RWPE1 (cell line): ENCODE measurements around the gene ATXN10.
"Not testable (repeated sequence)": the region's sequence is repeated elsewhere in the genome, so short reads cannot be mapped to it uniquely, and the experiment has no call there.

Source experiments
- CTCF ChIA-PET: fragments of 350-600 bp; sonication (Branson Sonifier 250); formaldehyde crosslinking; extraction: SDS; loops from one replicate; lab custom pipeline; 2021; lab: Yijun Ruan, JAX
- POLR2A ChIA-PET: fragments of 400-600 bp; formaldehyde crosslinking; extraction: SDS; loops from one replicate; lab custom pipeline; 2020; ENCODE audit warnings: antibody characterized with exemption; ENCODE audit not compliant: low non-redundant PET; lab: Yijun Ruan, JAX
- DNase-seq: peaks from one replicate; pipeline ENCODE4 v3.0.0; 2012; ENCODE audit warnings: low spot score
- H3K27ac ChIP-seq: fragments of 450-650 bp; 2 replicates; pipeline ENCODE4 v1.5.1; 2017
- TF ChIP-seq, protein P1 (sequence below): fragments of 450-650 bp; conservative IDR thresholded peaks from 2 replicates; pipeline ENCODE4 v1.5.1; 2017; ENCODE audit warnings: low read depth, mild to moderate bottlenecking

The ATXN10 gene

DNA sequence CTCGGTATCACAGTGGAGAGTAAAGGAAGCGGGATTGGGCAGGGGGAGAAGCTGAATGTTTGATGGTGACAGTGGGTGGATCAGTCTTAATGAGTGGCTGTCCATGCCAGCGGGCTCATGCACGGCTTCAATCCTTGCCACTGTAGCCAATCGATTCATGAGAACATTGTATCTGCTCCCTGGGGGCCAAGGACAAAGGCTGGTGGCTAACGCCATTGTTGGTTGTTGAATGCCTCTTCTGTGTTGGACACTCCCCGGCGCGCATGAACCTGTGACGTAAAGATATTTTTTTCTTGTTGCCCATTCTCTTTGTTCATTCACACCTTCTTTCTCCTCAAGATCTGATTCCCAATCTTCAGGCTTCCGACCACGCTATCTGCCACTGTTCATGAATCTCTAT is 20.9 kb upstream of the ATXN10 start:
- ChIA-PET CTCF (no interaction called here), POLR2A (no interaction called here)
- TF ChIP-seq, protein P1, sequence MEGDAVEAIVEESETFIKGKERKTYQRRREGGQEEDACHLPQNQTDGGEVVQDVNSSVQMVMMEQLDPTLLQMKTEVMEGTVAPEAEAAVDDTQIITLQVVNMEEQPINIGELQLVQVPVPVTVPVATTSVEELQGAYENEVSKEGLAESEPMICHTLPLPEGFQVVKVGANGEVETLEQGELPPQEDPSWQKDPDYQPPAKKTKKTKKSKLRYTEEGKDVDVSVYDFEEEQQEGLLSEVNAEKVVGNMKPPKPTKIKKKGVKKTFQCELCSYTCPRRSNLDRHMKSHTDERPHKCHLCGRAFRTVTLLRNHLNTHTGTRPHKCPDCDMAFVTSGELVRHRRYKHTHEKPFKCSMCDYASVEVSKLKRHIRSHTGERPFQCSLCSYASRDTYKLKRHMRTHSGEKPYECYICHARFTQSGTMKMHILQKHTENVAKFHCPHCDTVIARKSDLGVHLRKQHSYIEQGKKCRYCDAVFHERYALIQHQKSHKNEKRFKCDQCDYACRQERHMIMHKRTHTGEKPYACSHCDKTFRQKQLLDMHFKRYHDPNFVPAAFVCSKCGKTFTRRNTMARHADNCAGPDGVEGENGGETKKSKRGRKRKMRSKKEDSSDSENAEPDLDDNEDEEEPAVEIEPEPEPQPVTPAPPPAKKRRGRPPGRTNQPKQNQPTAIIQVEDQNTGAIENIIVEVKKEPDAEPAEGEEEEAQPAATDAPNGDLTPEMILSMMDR = no peak
- H3K27ac ChIP-seq = no peak overlapping the region
- DNase-seq = no peak

DNA sequence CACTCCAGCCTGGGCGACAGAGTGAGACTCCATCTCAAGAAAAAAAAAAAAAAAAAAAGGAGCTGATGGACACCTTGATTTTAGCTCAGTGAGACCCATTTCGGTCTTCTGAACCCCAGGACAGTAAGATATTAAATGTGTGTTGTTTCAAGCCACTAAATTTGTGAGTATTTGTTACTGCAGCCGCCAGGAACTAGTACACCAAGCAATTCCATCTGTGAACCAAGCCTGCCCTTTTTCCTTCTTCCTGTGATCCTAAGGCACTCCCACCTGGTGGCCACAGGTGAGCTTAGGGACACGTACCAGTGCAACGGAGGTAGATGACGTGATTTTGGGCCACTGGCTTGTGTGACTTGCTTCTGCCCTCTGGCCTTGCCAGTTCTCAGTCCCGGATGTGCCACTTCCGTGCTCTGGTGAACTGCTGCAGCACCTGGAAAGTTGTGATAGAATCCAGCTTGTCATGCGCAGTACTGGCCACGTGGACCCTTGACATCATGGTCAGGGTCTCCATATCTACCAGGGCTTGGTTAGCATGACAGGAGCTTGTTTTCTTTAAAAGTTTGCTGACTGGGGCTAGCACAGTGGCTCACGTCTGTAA is 19.6 kb upstream of the ATXN10 start:
- no peak overlapping the region for H3K27ac ChIP-seq
- DNase-seq = no peak
- CTCF ChIA-PET = interaction anchor here (0.5 kb wide), 1 partner anchor 325 kb away, joined by 3 read pairs; no protein-coding TSS in a partner anchor
- POLR2A ChIA-PET = no interaction called here
- TF ChIP-seq, protein P1 = no peak

GRCh38 chr22:45656577-45656976 is 15.1 kb upstream of the ATXN10 start:
- POLR2A ChIA-PET = no interaction called here
- TF ChIP-seq, protein P1 = no peak
- H3K27ac ChIP-seq = no peak overlapping the region
- no peak for DNase-seq
- CTCF ChIA-PET = no interaction called here

GRCh38 chr22:45657701-45658100 is 13.9 kb upstream of the ATXN10 start:
- DNase-seq = no peak
- ChIA-PET POLR2A (no interaction called here), CTCF (no interaction called here)
- H3K27ac ChIP-seq = no peak overlapping the region
- TF ChIP-seq, protein P1 = no peak

- POLR2A ChIA-PET = interaction anchor here (0.6 kb wide), 1 partner anchor 240 kb away, joined by 3 read pairs; no protein-coding TSS in a partner anchor
- CTCF ChIA-PET = no interaction called here
- no peak overlapping the region for H3K27ac ChIP-seq
- no peak for DNase-seq
- TF ChIP-seq, protein P1 = no peak
Observed at GRCh38 chr22:45664136-45664646, 7.4 kb upstream of the ATXN10 start.

GRCh38 chr22:45667486-45667885 is 4.1 kb upstream of the ATXN10 start:
- POLR2A ChIA-PET = no interaction called here
- no peak for DNase-seq
- H3K27ac ChIP-seq = no peak overlapping the region
- CTCF ChIA-PET = no interaction called here
- TF ChIP-seq, protein P1 = no peak

DNA sequence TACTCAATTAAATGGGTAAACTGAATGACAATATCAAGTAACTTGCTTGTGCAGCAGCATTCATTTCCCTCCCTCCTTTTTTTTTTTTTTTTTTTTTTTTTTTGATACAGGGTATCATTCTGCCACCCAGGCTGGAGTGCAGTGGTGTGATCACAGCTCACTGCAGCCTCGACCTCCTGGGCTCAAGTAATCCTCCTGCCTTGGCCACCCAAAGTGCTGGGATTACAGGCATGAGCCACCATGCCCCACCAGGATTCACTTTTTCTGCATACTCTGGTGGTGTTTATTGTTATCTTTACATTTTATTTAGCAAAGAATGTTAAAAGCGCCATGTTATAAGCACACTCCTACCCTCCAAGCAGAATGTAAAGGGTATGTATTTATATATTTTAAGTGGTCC is 1.3 kb upstream of the ATXN10 start:
- H3K27ac ChIP-seq, POLR2A ChIA-PET, CTCF ChIA-PET, DNase-seq: not testable (repeated sequence)
